ENCODE data around the gene HHATL. TPM values are rescaled to one million over a fixed set of nuclear protein-coding genes. Genes with fewer than 3 reads are reported as not detected.

The HHATL gene
- total and polyA plus RNA-seq, 8 donors, result 0.81 to 6.9 (median 0.90) TPM; not detected in 5

DNA sequence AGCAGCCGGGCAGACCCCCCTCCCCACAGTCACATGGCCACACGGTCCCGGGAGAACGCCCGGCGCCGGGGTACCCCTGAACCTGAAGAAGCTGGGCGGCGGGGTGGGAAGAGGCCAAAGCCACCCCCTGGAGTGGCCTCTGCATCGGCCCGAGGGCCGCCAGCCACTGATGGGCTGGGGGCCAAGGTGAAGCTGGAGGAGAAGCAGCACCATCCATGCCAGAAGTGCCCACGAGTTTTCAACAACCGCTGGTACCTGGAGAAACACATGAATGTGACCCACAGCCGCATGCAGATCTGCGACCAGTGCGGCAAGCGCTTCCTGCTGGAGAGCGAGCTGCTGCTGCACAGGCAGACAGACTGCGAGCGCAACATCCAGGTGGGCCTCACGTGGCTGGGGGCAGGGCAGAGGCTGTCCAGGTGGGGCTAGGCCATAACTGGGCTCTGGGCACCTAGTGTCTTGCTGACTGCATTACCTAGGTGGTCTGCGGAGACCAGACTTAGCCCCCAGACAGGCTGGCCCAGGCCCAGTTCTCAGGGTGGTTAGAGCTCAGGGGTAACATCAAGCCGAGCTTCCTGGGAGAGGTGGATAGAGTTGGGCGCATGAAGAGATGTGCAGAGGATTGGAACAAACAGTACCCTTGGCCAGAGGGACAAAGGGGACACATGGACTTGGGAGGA, 43.0 kb downstream of the HHATL start:
- DNase-seq, result no peak
- Histone ChIP-seq H3K27ac (peak overlapping the region in 2 of 5 donors; percentile 2 to 49), H3K27me3 (no peaks in the 10 kb centered on the region), H3K9me3 (no peaks in the 10 kb centered on the region), H3K36me3 (peaks cover 11 to 63% (median 38%) of the 10 kb centered on the region in 4 donors), H3K4me1 (peaks cover 16 to 58% (median 38%) of the 10 kb centered on the region in 4 donors), H3K4me3 (no peak overlapping the region)
- WGBS, 5 donors, result 73 to 82% (median 80%) methylated on average over 25 of the region's 25 CpGs
- intact Hi-C loops (cut with DNase I; ENCODE audit: low total_unique reads), result loop anchor here (10.0 kb wide), 1 partner anchor 85 kb away; no protein-coding TSS in a partner anchor
- TF ChIP-seq POLR2AphosphoS5 (IDR thresholded peaks at IDR 0.05), result no peak
- TF ChIP-seq, protein P1, sequence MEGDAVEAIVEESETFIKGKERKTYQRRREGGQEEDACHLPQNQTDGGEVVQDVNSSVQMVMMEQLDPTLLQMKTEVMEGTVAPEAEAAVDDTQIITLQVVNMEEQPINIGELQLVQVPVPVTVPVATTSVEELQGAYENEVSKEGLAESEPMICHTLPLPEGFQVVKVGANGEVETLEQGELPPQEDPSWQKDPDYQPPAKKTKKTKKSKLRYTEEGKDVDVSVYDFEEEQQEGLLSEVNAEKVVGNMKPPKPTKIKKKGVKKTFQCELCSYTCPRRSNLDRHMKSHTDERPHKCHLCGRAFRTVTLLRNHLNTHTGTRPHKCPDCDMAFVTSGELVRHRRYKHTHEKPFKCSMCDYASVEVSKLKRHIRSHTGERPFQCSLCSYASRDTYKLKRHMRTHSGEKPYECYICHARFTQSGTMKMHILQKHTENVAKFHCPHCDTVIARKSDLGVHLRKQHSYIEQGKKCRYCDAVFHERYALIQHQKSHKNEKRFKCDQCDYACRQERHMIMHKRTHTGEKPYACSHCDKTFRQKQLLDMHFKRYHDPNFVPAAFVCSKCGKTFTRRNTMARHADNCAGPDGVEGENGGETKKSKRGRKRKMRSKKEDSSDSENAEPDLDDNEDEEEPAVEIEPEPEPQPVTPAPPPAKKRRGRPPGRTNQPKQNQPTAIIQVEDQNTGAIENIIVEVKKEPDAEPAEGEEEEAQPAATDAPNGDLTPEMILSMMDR (IDR thresholded peaks at IDR 0.05), result no peak
- no peak for TF ChIP-seq POLR2A (IDR thresholded peaks at IDR 0.05)

DNA sequence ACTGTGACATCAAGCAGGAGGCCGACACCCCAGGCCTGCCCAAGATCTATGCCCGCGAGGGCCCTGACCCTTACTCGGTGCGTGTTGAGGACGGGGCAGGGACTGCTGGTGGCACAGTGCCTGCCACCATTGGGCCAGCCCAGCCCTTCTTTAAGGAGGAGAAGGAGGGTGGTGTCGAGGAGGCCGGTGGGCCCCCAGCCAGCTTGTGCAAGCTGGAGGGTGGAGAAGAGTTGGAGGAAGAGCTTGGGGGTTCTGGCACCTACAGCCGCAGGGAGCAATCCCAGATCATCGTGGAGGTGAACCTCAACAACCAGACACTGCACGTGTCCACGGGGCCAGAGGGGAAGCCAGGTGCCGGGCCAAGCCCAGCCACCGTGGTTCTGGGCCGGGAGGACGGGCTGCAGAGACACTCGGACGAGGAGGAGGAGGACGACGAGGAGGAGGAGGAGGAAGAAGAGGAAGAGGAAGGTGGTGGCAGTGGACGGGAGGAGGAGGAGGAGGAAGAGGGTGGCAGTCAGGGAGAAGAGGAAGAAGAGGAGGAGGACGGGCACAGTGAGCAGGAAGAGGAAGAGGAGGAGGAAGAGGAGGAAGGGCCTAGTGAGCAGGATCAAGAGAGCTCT, 43.7 kb downstream of the HHATL start:
- TF ChIP-seq POLR2A (IDR thresholded peaks at IDR 0.05), result no peak
- no peak for DNase-seq
- Histone ChIP-seq H3K4me1 (peaks cover 18 to 59% (median 38%) of the 10 kb centered on the region in 4 donors), H3K36me3 (peaks cover 11 to 61% (median 38%) of the 10 kb centered on the region in 4 donors), H3K27me3 (no peaks in the 10 kb centered on the region), H3K9me3 (no peaks in the 10 kb centered on the region), H3K27ac (peak overlapping the region in 2 of 5 donors; percentile 11 to 49), H3K4me3 (no peak overlapping the region)
- 65 to 79% (median 77%) methylated on average over 16 to 22 of the region's 22 CpGs for WGBS, 5 donors
- intact Hi-C loops (cut with DNase I; ENCODE audit: low total_unique reads), result loop anchor here (10.0 kb wide), 1 partner anchor 86 kb away; no protein-coding TSS in a partner anchor

DNA sequence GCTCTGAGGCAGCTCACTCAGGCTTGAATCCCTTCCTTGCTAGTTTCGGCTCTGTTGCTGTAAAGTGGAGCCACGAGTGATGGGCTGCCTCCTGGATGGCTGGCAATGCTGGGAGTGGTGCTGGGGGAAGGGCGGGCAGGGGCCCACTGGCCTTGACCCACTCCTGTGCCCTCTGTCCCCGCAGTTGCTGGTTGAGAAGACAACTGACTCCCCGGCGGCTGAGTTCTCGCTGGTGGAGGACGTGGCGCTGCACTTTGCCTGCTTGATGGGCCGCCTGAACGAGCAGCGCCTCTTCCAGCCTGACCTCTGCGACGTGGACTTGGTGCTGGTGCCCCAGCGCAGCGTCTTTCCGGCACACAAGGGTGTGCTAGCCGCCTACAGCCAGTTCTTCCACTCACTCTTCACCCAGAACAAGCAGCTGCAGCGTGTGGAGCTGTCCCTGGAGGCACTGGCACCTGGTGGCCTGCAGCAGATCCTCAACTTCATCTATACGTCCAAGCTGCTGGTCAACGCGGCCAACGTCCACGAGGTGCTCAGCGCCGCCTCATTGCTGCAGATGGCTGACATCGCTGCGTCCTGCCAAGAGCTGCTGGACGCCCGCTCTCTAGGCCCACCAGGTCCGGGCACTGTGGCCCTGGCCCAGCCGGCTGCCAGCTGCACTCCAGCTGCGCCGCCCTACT, 44.4 kb downstream of the HHATL start:
- Histone ChIP-seq H3K4me3 (no peak overlapping the region), H3K27ac (peak overlapping the region in 1 of 5 donors; percentile 11), H3K9me3 (no peaks in the 10 kb centered on the region), H3K27me3 (no peaks in the 10 kb centered on the region), H3K36me3 (peaks cover 11 to 54% (median 38%) of the 10 kb centered on the region in 4 donors), H3K4me1 (peaks cover 25 to 65% (median 44%) of the 10 kb centered on the region in 4 donors)
- intact Hi-C loops (cut with DNase I; ENCODE audit: low total_unique reads), result loop anchor here (10.0 kb wide), 1 partner anchor 87 kb away; no protein-coding TSS in a partner anchor
- 86 to 90% (median 89%) methylated on average over 21 to 34 of the region's 34 CpGs for WGBS, 5 donors
- no peak for DNase-seq
- no peak for TF ChIP-seq POLR2A (IDR thresholded peaks at IDR 0.05)
- TF ChIP-seq, protein P1 (IDR thresholded peaks at IDR 0.05), result no peak
- no peak for TF ChIP-seq EP300 (IDR thresholded peaks at IDR 0.05)
- no peak for TF ChIP-seq POLR2AphosphoS5 (IDR thresholded peaks at IDR 0.05)

DNA sequence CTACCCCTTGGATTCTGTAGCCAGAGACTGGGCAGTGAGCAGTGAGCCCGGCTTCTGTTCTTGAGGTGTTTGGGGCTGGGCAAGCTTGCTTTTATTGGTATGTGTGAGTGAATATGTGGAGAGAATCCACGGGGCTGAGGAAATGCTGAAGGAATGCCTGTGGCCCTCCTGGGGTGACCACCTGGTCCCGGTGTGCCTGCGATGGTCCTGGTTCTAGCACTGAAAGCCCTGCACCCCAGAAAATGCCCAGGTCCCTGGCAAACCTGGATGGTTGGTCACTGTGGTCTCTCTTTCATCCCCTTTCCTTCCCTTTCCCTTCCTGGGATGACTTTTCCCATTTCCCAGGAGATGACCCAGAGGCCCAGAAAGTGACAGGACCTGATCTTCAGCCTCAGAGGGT, 44.9 kb downstream of the HHATL start:
- TF ChIP-seq POLR2AphosphoS5 (IDR thresholded peaks at IDR 0.05) (no peak), EP300 (IDR thresholded peaks at IDR 0.05) (no peak), POLR2A (IDR thresholded peaks at IDR 0.05) (no peak)
- TF ChIP-seq, protein P1 (IDR thresholded peaks at IDR 0.05), result no peak
- DNase-seq, result no peak
- intact Hi-C loops (cut with DNase I; ENCODE audit: low total_unique reads), result loop anchor here (10.0 kb wide), 1 partner anchor 87 kb away; no protein-coding TSS in a partner anchor
- peaks cover 30 to 71% (median 50%) of the 10 kb centered on the region in 4 donors for H3K4me1 ChIP-seq
- WGBS, 5 donors, result 69 to 83% (median 81%) methylated on average over 4 of the region's 4 CpGs
- no peaks in the 10 kb centered on the region for H3K9me3 ChIP-seq
- H3K4me3 ChIP-seq, result no peak overlapping the region
- peak overlapping the region in 1 of 5 donors; percentile 94 for H3K27ac ChIP-seq
- H3K27me3 ChIP-seq, result no peaks in the 10 kb centered on the region
- H3K36me3 ChIP-seq, result peaks cover 11 to 48% (median 38%) of the 10 kb centered on the region in 4 donors
